NCI-H2081 (cell line): ENCODE measurements around the gene GDF7.
A peak's percentile ranks its signal among the peaks of the same experiment; 100 is the strongest.

Source experiments
- DNase-seq, 2 experiments: peaks; one replicate each; lab custom pipeline; 2025; lab: John Stamatoyannopoulos, UW

Gene GDF7

DNA sequence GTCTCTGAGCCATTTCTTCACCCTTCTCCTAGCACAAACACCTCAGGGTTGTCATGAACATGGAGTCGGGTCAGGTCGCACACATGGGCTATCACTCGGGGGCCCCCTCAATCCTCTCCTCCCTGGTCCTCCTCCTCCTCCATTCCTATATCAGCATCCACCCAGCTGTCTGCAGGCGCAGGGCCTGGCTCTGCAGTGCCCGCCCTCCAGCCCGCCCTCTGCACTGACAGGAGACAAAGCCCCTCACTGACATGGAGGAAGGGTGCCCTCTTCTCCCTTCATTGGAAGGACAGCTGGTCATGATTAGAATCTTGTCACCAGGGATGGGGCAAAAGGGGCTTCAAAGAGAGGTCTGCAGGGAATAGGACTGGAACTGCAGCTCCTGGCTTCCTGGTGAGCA, 37.8 kb upstream of the GDF7 start:
- DNase-seq: no peak

DNA sequence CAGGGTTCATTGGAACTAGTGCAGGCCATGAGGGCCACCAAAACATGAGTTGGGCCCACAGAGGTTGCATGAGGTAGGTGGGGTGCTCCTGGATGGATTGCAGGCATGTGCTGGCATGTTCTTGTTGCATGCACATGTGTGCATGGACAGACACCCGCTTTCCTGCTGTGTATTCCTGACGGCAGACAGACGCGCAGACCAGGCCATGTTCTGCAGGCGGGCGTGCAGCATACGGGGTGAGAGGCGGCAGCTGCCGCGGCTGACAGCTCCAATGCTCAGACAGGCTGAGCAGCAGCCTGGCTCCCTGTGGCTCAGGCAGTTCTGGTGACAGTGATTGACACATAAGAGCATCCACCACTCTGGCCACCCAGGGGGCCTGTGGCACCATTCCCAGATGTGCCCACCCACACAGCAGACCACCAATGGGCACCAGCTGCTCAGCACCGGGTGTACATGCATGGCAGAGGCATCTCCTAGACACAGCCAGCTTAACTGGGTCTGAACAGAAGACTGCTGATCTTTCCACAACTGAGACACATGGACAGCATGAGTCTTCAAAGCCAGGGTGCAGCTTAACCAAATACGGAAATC, 37.3 kb upstream of the GDF7 start:
- DNase-seq: no peak

DNA sequence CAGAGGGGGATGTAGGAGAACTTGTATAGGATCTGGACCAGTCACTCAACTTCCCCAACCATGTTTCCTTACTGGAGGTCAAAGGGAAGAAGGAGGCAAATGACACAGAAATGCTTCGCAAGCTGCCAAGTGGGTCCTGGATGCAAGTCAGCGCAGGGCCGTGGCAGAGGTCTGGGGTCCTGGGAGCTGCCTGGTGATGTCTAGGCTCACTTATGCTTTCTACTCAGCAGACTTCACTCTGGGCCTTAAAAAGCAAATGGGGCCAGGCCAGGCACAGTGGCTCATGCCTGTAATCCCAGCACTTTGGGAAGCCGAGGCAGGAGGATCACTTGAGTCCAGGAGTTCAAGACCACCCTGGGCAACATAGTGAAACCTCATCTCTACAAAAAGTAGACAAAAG, 36.0 kb upstream of the GDF7 start:
- DNase-seq: no peak

DNA sequence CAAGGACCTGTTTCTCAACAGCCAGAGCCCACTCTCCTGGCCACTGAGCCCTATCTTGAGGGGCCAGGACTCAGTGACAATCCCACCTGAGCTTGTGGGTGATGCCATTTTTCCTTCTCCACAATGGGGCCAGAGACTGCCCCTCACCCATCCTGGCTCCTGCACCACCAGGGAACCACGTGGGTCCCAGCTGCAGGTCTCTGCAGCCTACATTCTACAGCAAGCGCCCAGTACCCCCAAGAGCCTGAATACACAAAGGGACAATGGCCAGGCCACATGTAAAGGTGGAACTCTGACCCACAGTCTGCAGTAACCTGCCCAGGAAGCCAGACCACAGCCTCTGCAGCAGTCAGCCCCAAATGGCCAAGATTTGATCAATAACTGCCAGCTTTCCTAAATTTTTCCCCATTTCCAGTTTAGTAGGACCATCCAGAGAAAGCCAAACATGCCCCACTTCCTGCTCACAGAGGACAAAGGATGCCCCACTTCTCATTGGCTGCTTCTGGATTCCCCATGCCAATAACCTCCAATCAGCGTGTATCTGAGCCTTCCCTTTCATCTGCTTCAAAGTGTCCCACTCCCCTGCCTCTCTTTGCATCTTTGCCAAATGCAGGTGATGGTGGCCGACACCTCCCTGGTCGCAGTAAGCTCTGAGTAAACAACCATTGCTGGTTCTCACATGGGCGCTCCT, 35.2 kb upstream of the GDF7 start:
- DNase-seq: no peak

DNA sequence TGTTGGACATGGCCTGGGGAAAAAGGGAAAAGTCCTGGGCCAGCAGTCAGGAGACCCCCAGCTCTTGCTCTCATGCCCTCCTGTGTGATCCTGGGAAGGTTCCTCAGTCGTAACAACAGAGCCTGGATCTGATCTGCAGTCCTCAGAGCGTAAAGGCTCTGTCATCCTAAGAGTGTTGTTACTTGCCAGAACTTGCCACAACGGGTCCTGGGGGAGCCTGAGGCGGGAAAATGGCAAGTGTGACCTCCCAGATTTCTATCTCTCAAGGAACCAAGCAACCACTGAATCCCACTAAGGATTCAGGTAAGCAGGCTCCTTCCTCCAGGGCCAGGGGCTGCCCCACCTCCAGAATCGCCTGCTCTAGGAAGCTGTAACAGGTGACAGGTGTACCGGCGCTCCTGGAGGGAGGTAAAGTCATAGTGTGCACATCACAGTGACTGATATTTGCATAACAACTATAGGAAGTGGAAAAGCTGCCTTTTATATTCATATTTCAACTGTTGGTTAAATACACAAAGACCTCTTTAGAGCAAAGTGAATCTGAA, 34.4 kb upstream of the GDF7 start:
- DNase-seq: peak in 1 of 2 experiments; percentile 11

DNA sequence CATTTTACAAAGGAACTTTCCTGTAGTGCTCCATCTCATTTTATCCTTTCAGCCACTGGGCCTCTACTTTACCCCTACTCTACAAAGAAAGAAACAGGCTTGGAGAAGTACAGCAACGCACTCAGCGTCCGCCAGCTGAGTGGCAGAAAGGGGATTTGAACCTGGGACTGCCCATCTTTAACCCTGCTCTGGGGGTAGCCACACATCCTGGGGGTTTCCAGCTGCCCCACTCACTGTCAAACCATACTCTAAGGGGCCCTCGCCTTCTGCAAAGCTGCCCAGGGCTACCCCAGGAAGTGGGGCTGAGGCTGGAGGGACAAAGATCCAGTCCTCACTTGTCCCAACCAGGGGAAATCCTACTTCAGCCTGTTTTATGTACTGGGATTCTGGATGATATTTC, 33.9 kb upstream of the GDF7 start:
- no peak for DNase-seq

DNA sequence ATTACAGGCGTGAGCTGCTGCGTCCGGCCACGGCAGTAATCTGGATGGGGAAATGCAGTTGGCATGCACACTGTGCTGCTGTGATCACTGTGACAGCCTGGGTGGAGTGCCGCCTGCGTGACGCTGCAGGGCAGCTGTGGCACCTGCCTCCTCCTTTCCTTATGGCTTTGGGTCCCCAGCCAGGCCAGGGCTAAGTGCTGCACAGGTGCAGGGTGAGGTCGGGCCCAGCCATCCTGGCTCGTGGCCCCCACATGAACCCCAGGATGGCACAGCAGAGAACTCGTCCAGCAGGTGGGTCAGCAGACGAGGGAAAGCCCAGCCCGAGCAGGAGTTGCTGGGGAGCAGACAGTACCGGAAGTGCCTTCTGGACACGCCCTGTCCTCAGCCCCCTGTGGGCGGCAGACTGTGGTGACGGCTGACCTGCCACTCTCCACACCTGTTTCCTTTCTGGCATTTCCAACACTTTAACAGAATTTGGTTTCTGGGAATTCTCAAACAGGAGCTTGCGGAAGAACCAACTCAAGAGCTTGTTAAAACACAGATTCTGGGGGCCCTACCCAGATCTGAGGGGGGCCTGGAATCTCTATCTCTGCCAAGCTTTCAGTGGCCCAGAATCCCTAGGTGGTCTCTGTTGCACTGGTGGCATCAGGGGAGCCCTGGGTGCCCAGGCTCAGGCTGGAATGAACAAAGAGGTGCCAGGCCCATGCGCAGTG, 33.0 kb upstream of the GDF7 start:
- DNase-seq: peak; percentile 63 to 87

DNA sequence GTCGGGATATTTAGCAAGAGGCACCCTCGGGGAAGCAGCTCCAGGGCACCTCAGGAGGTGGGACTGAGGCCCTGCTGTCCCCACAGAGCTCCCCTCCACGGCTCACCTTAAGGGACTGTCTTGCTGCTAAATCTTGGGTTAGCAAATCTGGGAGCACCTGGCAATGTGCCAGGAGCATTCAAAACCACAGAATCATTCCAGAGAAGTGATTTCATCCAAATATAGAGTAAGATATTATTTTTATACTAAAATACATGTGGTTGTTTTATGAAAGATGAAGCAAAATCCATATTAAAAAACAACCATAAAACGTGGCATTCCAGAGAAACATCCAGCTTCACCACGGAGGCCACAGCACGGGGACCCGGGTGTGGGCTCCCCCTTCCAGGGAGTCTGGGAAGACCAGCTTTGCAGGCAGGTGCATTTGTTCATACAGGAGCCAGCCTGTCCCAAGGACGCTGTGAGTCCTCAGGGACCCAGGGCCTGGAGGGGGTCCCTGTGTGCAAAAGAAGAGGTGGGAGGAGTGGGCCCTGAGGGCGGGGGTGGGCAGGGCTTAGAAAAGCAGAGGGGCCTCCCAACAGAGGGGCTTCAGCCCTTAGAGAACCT, 32.3 kb upstream of the GDF7 start:
- no peak for DNase-seq

DNA sequence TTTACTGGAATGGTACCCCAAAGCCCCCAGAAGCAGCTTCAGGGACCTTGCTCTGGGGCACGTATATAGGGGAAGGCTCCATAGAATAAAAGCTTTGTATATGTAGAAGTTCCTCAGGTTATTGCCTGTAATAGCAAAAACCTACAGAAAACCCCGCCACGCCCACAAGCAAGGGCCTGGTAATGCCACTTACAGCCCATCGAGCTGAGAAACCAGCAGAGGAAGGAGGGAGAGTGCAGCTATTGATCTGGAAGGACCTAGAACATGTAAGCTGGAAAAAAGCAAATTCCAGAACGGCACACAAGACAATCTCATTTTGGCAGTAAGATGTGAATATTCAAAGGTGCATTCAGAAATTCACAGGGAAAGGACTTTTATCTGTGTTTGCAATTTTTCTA, 31.8 kb upstream of the GDF7 start:
- no peak for DNase-seq

DNA sequence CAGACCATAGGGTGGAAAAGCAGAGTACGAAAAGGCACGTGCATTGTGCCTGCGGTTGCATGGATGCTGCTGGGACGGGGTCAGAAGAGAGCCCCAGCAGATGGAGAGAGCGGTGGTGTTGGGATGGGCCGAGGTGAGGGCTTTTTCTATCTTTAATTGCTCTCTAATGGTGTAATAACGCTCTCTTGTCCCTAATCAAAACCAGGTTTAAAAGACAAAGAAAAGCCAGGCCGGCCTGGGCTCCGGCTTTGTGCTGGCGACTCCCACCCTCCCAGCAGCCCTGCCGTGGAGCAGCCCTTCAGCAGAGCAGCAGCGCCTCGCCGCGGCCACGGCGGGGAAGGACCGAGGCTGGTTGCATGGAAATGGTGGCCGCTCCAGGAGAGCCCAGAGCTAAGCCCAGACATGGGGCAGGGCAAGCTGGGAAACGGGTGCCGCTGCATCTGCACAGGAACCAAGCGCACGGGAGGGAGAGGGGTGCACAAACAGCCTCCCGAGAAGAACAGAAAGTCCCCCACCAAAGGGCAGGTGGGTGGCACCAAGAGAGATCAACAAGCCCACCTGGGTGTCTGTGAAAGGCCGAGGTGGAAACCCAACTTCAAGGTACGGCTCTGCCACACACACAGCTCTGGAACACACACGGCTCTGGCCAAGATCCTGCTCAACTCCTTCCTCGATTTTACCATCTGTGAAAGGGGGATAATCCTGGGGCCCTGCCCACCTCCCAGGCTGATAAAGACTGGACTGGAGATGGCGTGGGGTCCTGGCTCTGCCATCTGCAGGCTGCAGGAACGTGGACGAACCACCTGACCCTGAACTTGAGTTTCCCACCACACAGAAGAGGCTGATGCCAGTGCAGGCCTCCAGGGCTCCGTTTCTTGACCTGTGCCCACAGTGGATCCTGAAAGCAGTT, 31.0 kb upstream of the GDF7 start:
- DNase-seq: peak; percentile 84 to 88

DNA sequence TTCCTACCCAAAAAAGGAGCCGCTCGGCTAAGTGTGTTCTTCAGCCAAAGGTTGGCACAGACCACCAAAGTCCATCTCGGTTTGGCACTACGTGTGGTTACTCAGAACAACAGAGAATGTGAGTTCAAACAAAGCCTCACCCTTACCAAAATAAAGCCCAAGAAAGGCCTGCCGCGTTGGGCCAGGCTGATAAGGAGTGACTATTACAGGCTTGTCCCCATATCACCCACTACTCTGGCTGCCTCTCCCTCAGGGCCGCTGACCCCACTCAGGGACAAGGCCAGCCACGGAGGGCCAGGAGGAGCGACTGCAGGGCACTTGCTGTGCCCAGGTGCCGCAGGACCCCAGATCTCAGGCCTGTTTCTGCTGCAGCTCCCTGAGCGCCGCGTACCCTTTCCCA, 29.8 kb upstream of the GDF7 start:
- DNase-seq: no peak

DNA sequence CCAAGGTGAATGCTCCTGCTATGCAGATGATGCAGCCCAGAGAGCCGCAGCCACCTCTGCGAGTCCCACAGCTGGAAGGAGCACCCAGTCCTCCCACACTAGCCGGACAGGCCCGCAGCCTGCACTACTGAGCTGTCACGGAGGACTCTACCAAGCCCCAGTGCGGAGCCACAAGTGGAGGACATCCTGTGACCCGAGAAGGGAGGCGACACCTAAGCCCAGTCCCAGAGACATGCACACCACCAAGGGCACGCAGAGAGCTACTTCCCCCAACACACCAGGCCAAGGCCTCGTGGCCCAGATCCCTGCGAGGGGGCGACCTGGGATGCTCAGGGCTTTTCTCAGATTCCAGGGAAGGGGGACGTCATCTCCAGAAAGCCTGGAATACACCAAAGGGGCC, 28.9 kb upstream of the GDF7 start:
- no peak for DNase-seq

DNA sequence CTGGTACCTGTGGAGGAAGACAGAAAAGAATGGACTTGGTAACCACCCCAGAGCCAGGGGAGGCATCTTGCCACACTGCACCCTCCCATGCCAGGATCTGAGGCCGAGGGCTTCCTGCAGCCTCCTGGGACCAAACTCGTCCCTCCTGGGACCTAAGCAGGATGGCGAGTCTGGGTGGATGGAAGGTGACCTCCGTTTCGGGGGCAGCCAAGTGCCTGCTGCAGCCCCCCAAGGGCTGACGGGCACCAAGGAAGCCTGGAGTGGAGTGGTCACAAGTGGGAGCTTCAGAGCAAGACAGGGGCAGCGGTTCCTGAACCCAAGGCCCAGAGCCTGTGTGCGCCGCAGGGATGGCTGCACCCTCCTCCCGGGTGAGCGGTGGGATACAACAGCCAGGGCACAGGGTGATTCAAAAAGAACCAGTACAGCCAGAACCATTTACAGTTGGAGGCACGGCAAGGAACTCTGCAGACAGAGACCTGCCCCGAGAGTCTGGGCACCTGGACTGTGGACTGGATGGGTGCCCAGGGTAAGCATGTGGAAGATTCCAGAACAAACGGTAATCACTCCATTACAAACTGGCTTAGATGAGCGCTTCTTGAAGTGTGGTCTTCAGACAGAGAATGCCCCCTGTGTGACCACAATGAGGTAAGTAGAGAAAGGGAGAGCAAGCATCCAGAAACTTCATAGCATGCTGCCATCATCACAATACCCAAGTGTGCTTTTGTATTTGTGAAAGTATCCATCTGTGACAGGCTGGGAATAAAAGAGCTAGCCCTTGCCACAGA, 28.1 kb upstream of the GDF7 start:
- no peak for DNase-seq

DNA sequence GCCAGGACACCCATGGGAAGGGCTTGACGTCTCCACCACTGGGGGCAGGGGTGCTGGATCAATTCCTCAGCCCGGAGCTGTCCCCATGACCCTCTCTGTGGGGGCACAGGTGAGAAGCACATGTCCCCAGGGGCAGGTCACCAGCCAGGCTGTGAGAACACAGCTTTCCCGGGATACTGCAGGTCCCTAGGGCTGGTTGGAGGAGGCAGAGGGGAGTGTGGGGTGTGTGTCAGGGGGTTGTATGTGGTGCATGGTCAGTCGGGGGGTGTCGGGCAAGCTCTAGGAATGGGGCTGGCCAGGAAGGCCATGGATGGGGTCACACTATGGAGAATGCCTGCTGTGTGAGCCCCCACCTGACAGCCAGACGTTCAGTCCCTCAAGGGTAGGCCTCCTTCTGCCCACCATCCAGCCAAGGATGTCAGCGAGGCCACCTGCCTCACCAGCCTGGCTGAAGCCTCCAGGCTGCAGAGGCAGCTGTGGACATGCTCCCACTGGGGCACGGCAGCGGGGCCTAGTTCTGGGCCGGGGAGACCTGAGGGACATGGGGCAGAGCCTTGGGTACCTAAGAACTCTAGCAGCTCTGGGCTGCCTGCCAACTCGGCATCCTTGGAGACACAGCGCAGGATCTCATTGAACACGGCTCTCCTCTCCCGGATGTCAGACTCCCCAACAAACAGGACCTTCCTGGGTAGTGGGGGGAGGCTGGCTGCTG, 26.4 kb upstream of the GDF7 start:
- DNase-seq: no peak

DNA sequence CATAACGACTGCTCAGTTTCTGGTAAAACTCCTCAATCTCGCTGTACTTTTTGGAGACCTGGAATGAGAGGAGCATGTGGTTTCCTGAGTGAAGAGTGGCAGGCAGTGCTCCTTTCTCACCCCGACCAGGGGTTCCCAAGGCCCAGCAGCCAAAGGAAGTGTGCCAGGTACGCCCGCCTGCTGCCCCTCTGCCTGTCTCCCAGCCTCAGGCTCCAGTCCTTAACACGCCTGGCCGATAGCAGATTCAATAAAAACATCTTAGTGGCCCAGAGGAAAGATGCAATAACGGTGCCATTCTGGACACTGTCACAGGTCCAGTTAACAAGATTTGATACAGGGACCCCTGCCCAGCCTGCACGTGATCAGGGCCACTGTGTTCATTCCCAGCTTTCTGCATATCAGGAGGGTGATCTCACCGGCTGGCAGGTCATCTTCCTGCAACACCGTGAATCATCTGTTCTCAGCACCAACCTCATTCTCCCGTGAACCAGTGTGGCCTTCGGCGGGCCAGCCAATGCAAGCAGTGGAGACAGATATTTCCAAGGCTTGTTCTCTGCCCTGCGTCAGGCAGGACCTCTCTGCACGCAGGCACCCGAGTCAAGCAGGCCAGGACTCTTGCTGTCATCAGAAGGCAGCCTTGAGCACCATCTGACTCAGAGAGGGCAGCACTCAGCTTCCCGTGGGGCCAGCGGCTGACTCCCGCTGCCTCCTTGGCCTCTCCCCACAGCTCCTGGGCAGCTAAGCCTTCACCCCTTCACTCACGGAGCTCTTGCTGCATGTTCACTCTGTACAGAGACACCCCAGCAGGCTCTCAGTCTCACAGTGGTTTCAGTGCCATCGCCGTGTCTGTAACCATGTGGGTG, 25.6 kb upstream of the GDF7 start:
- DNase-seq: no peak

DNA sequence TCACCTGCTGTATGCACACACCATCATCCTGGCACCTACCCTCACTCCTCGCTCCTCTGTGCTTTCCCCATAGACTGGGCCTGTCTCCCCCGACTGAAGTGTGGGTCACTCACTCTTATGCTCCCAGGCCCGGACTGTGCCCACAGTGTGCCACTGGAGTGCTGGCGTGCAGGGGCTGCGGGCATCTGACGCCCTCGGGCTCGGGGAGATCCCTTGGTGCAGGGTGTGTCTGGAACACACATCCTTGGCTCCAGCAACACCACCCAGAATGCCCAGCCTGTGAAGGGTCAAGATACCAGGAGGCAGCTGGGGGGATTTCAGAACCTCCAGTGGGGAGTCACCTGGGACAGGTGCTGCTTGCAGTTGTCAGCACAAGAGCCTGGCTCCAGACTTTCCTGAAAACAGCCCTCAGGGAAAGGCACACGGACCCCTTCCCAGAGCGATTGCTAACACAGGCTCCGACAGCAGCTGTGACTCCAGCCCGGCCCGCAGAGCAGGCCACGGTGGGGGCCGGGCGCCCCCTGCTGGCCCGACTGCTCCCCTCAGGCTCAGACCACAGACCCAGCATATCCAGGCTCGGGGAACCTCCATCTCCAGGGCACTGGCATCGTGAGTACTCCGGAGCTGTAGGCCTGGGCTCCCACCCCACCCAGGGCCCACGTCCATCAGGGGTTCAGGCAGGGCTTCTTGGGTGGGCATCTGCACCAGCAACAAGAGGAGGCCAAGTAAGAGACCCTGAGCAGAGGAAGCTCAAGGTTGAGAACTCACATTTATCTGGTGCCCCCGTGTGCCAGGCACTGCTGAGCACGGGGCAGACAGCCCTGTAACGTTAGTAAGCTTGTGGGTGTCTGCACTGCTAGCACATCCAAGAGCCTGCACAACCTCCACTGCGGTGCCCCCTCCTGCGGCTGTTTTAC, 24.6 kb upstream of the GDF7 start:
- DNase-seq: peak; percentile 64 to 70

DNA sequence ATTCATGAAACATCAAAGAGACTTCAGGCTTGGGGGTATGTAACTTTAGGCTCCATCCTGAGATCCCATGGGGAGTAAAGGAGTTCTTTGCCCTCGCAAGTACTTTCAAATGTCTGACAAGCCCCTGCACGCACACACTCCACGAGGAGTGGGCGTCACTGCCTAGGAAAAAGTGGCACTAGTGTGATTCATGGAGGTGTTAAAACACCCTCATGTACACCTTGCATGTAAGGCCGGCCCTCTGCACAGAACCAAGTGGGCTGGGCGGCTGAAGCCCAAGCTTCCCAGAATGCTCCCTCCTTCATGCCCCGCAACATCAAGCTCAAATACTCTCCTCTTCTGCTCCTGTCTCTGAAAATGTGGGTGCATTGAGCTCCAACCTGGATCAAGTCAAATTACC, 23.9 kb upstream of the GDF7 start:
- no peak for DNase-seq

DNA sequence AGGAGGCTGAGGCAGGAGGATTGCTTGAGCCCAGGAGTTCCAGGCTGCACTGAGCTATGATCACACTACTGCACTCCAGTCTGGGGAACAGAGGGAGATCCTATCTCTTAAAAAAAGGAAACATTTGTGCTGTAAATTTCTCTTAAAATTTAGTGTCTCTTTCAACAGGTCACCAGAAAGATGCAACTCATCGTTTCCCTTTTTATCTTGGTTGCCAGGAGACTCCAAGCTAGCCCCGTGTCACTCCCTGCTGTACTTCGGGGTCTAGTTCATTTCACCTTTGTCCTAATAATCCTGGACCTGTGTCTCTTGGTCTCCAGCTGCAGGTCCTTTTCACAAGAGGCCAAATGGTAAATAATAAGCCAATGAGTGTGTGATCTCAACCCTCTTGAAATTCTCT, 23.1 kb upstream of the GDF7 start:
- DNase-seq: no peak
